NCI-H2171 treated with DMSO at 0.1 percent for 48 hours (cell line): Measurements from ENCODE around the gene TBX2.

ENCODE experiments used
- DNase-seq: peaks from one replicate; lab custom pipeline; 2025; lab: John Stamatoyannopoulos, UW

The TBX2 gene

GRCh38 chr17:61368832-61369450 is 30.7 kb upstream of the TBX2 start:
- no peak for DNase-seq

GRCh38 chr17:61369751-61370150 is 29.9 kb upstream of the TBX2 start:
- DNase-seq: no peak

GRCh38 chr17:61371179-61371578 is 28.5 kb upstream of the TBX2 start:
- no peak for DNase-seq

- DNase-seq: no peak
Measured at GRCh38 chr17:61371606-61372005, 28.0 kb upstream of the TBX2 start.

- DNase-seq: no peak
Measured at GRCh38 chr17:61372436-61372835, 27.2 kb upstream of the TBX2 start.

GRCh38 chr17:61376931-61377838 is 22.5 kb upstream of the TBX2 start:
- DNase-seq: no peak

- DNase-seq: no peak
Measured at GRCh38 chr17:61378658-61379456, 20.8 kb upstream of the TBX2 start.

GRCh38 chr17:61379457-61380216 is 20.0 kb upstream of the TBX2 start:
- DNase-seq: no peak

GRCh38 chr17:61380217-61380835 is 19.3 kb upstream of the TBX2 start:
- DNase-seq: no peak

- DNase-seq: no peak
Measured at GRCh38 chr17:61380836-61381525, 18.7 kb upstream of the TBX2 start.

GRCh38 chr17:61381537-61381936 is 18.1 kb upstream of the TBX2 start:
- DNase-seq: no peak

GRCh38 chr17:61382796-61383688 is 16.6 kb upstream of the TBX2 start:
- DNase-seq: no peak

- no peak for DNase-seq
Measured at GRCh38 chr17:61383689-61384201, 15.9 kb upstream of the TBX2 start.

GRCh38 chr17:61384354-61384691 is 15.3 kb upstream of the TBX2 start:
- no peak for DNase-seq

- DNase-seq: no peak
Measured at GRCh38 chr17:61384692-61385576, 14.7 kb upstream of the TBX2 start.

- no peak for DNase-seq
Measured at GRCh38 chr17:61385577-61386236, 13.9 kb upstream of the TBX2 start.

- DNase-seq: no peak
Measured at GRCh38 chr17:61386251-61386650, 13.4 kb upstream of the TBX2 start.

GRCh38 chr17:61387011-61387410 is 12.6 kb upstream of the TBX2 start:
- DNase-seq: no peak
